ENCODE results near the gene DHRS9.
A peak's percentile ranks its signal among the peaks of the same experiment; 100 is the strongest.
"Not testable (repeated sequence)": the region's sequence is repeated elsewhere in the genome, so short reads cannot be mapped to it uniquely, and the experiment has no call there.

Gene DHRS9

DNA sequence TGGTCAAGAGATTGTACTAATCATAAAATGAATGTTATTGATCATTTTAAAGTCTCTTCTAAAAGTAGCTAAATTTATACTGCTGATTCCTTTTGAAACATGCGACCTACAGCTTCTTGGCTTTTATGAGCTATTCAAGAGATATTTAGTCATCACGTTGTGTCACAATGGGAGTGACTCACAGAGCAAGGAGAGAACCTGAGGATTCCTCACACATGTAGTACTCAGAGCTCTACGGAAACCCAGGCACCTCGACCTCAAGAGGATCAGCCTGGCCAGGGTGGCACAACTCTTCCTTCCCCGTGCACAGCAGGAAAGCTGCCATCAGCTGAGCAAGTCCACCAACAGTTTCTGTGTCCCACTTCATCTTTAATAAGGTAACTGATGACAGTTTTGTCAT is at the start of gene DHRS9:
Gene DHRS9 (plus strand): TSS at position 223 of the 400 bp plus-strand sequence. CDS start 12,019 bp downstream, outside the sequence.
- peak; percentile 6 to 8 for DNase-seq (ENCODE audit: low read depth in 2 of 2)

DNA sequence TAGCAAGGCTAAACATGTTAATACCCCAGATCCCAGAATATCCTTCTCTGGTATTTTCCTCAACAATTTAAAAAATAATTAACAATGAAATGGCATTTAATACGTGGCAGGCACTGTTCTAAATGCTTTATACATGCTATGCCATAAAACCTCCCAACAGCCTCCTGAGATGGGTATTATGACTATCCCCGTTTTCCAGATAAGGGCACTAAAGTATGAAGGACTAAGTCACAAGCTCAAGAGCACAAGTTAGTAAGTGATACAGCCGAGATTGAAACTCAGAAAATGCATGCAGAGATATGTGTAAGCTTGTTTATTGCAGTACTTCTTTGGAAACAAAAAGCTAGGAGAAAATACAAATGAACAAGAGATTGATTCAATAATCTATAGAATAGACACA is 46.2 kb upstream of the DHRS9 start:
- DNase-seq (ENCODE audit: low read depth in 2 of 2): no peak

DNA sequence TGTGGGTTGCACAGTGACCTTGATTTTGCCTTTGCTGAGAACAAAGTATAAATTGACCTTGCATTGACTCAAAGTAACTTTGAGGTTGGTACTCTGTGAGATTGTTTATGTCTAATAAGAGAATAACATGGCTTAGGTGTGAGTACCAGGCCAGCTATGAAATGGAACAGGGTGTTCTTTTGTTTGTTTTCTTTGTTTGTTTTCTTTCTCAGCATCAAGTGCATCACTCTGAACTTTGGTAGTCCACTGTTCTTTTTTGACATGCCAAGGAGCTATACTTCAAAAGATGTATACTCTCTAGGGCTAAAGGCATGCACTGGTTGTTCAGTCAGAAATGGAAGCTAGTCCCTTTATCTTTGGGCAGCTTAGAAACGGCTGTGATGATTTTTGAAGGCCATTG is 43.3 kb upstream of the DHRS9 start:
- no peak for DNase-seq (ENCODE audit: low read depth in 2 of 2)

DNA sequence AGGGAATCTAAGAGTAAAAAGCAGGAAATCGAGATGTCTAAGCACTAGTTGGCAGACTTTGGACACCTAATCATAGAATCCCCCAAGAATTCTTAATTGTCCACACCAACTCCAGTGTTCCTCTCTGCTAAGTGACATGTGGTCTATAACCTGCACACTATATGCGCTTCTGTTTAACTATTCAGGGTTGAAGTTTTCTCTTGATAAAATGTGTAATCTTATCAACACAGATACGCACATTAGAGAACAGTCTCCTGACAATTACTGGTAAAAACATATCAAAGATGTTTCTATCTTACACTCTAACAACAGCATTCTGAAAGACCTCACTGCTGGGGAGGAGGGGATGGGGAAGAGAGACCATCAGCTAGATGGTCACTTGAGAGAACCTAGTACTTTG is 42.1 kb upstream of the DHRS9 start:
- no peak for DNase-seq (ENCODE audit: low read depth in 2 of 2)

DNA sequence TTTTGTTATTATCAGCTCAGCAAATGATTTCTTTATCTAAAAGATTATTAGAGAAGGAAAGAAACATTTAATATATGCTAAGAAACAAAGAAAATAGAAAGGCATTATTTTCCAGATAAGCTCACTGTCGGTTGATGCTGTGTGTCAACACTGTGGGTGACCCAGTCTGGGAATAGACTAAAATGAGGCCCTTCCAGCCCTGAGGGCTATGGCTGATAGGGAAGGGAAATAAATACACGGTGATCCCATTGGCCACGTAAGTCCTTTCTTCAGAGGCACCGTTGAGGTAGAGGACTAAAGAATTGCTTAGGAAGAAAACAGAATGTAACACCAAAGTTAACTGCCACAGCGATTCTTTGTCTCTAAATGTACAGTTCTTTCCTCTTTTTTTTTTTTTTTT is 40.0 kb upstream of the DHRS9 start:
- DNase-seq (ENCODE audit: low read depth in 2 of 2): no peak

DNA sequence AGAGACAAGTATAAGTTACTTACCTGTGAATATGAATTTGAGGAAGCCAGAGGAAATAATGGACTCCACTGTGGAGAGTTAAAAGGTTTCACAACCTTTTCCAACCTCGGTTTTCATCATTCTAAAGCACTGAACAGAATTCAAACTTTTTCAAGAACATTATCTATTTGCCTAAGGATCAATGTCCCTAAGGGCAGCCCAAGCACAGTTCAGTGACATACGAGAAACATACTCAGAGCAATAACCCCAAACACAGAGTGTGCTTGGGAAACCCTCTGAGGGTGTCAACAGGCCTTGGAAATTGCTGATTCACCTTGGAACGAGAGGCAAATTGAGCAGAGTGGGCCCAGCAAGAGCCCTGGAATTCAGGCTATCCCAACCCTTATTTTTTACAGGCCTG is 38.2 kb upstream of the DHRS9 start, which contains the start of gene ABCB11:
Gene ABCB11 (minus strand): TSS at position 123 of the 400 bp plus-strand sequence. CDS start 13,199 bp downstream, outside the sequence.
- no peak for DNase-seq (ENCODE audit: low read depth in 2 of 2)

DNA sequence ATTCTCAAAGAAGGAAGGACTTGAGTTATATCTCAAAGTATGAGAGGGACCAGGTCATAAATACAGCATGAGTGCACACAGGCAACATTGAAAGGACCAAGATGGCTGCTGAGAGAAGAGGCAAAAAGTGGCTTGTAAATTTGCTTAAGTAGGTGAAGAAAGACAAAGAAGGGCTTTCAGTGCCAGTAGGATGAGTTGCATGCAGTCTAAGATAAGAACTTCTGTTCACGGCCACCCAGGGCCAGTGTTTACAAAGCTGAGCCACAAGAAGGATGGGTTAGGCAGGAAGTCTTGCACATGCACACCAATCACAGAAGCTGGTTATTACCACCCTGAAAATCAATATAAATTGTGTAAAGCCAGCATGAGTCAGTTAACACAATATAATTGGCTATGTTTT is 35.1 kb upstream of the DHRS9 start:
- no peak for DNase-seq (ENCODE audit: low read depth in 2 of 2)

DNA sequence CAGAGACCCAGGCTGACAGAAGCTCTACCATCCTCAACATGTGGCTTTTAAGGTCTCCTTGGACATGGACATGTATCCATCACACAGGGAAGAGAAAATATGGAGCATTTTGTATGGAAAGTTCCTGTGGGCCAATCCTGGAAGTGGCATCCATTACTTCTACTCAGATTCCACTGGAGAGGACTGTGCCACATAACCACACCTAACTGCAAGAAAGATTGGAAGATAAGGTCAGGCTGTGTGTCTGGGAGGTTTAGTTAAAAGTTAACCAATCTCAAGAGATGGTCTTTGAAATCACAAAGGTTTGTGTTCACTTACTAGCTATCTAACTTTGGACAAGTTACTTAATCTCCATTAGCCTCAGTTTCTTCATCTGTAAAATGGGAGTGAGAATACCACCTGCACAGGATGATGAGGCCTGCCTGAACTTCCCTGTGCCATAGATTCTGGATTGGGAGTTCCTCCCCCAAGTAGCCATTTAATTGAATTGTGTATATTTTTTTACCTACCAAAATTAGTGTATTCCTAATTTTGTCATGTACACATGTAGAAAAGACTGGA is 34.3 kb upstream of the DHRS9 start:
- no peak for DNase-seq (ENCODE audit: low read depth in 2 of 2)

DNA sequence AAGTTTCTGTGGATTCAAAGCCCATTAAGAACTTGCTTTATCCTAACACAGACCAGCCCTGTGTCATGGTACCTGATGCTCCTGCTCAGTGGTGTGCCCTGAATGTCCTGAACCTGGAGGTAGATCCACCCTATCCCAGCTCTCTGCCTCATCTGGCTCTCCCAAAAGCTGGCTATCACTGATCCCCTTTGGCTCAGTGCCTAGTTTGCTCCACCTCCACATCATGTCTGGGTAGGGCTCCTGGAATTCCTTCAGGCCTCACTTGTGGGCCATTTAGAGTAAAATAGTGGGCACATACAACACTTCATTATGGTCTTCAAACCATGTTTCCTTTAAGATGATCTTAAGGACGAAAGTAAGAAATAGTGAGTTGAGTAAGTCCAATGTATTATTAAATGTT is 33.5 kb upstream of the DHRS9 start:
- no peak for DNase-seq (ENCODE audit: low read depth in 2 of 2)

DNA sequence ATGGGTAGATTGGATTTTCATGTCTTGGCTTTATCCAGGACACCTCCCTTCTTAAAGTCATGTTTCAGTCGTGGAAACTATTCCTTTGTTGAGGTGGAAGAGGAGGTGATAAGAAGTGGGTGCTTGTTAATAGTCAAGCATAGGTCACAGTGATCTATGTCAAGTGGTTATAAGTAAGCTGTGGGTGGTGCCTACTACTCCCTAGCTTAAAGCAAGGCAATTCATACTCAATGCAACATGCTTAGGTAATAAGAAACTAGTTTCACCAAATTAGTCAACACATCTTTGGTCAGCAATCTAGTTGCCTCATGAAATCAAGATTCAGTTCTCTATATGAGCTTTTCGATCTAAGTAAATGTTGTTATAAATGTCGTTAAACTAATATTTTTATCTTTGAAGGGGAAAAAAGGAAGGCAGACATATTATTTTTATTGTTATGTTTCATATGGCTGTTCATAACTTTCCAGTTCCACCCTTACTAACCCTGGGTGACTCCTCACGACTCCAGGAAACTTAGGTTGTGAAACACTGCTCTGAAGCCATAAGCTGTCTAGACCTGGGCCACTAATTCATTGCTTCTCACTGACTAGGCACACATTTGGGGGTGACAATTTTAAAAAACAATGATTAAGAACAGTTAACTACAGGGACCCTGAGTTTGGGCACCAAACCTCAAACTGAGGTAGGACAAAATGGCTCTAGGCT is 32.5 kb upstream of the DHRS9 start:
- DNase-seq (ENCODE audit: low read depth in 2 of 2): no peak

DNA sequence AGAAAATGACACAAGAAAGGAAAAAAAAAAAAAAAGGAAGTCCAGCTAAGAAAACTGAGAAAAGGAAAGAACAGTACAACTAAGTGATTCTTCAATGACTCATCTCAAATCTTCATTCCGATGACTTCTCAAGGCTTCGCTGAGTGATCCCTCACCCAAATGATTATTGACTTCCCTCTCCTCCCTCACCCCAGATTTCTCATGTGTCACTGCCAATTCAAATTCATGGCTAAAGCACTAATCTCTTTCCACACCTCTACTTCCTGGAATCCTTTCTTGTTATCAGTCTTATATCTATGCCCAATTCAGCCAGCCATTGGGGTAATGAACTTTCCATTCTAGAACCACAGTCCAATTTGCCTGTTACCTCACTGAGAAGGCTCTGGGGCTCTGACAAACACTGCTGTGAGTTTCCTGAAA is 31.0 kb upstream of the DHRS9 start:
- DNase-seq (ENCODE audit: low read depth in 2 of 2): no peak

DNA sequence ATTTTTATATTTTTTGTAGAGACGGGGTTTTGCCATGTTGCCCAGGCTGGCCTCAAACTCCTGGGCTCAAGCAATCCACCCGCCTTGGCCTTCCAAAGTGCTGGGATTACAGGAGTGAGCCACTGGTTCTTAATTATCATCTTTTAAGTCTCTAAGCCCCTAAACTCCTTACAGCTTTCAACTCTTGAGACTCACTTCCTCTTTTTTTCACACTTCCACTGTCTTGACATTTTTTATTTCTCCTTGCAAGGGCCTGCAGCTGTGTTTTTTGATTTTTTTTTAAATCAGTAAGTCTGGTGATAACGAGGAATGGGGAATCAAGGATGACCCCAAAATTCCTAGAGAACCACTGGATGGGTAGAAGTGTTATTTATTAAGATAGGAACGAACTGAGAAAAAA is 29.7 kb upstream of the DHRS9 start:
- DNase-seq (ENCODE audit: low read depth in 2 of 2): no peak

DNA sequence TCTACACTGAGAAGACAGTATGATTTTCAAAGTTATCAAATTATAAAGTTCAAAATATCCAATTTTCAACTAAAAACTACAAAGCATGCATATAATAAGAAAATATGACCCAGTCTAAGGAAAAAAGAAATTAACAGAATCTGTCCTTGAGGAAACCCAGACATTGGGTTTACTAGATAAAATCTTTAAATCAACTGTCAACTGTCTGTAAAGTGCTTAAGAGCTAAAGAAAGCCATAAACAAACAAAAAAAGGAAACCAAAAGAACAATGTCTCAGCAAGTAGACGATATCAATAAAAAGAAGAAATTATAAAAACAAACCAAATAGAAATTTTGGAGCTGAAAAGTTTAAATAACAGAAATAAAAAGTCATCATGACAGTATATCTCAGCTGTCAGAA is 27.8 kb upstream of the DHRS9 start:
- no peak for DNase-seq (ENCODE audit: low read depth in 2 of 2)

DNA sequence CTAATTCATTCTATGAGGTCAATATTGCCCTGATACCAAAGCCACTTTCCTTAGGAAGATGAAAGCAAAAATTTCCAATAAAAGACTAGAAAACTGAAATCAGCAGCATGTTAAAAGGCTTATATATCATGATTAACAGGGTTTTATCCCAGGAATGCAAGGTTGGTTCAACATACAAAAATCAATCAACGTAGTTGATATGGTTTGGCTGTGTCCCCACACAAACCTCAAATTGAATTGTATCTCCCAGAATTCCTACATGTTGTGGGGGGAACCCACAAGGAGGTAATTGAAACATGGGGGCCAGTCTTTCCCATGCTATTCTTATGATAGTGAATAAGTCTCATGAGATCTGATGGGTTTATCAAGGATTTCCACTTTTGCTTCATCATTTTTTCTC is 26.5 kb upstream of the DHRS9 start:
- DNase-seq (ENCODE audit: low read depth in 2 of 2): no peak

DNA sequence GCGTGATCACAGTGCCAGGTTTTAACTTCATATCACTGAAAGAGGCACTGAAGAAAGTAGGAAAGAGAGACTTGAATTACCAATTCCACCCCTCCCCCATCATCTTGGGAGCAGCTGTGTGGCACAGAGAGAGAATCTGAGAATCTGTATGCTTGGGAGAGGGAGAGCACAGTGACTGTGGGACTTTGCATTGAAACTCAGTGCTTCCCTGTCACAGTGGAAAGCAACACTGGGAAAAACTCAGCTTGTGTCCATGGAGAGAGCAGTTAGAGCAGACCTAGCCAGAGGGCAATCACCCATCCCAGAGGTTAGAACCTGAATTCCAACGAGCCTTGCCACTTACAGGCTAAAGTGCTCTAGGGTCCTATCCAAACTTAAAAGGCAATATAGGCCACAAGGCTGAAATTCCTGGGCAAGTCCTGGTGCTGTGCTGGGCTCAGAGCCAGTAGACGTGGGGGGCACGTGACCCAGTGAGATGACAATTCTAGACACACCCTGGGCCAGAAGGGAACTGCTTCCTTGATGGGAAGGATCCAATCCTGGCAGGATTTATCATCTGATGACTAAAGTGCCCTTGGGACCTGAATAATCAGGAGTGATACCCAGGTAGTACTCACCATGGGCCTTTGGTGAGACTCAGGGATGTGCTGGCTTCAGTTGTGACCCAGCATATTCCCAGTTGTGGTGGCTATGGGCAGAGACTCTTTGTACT is 22.8 kb upstream of the DHRS9 start:
- DNase-seq (ENCODE audit: low read depth in 2 of 2): no peak

DNA sequence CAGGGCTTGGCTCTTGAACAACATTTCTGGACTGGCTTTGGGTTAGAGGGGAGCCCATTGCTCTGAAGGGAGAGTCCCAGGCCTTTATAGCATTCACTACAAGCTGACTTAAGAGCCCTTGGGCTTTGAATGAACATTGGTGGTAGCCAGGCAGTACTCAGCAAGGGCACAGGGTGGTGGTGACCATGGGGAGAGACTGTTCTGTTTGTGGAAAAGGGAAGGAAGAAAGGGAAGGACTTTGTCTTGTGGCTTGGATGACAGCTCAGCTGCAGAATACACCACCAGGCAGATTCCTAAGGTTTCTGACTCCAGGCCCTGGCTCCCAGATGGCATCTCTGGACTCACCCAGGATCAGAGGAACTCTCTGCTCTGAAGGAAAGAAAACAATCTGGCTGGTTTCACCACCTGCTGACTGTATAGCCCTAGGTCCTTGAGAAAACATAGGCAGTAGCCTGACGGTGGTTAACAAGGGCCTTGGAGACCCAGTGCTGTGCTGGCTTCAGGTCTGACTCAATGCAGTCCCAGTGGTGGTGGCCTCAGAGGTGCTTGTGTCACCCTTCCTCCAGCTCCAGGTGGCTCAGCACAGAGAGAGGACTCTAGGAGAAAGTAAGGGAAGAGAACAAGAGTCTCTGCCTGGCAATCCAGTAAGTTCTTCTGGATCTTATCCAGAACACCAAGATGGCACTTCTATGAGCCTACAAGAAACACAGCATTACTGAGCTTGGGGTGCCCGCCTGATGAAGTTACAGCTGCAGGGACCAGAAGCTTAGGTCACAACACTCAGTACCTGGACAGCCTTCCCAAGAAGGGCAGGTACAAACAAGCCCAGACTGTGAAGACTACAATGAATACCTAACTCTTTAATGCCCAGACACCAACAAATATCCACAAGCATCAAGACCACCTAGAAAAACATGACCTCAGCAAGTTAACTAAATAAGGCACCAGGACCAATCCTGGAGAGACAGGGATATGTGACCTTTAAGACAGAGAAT is 21.8 kb upstream of the DHRS9 start:
- DNase-seq (ENCODE audit: low read depth in 2 of 2): no peak

DNA sequence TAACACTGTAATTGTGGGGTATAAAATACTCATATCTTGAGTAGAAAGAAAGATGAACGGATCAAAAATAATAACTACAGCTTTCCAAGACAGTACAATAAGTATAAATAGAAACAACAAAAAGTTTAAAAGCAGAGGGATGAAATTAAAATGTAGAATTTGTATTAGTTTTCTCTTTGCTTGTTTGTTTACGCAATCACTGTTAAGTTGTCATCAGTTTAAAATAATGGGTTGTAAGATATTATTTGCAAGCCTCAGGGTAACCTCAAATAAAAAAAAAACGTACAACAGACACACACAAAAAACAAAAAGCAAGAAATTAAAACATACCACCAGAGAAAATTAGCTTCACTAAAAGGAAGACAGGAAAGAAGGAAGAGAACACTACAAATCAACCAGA is 20.2 kb upstream of the DHRS9 start:
- no peak for DNase-seq (ENCODE audit: low read depth in 2 of 2)

DNA sequence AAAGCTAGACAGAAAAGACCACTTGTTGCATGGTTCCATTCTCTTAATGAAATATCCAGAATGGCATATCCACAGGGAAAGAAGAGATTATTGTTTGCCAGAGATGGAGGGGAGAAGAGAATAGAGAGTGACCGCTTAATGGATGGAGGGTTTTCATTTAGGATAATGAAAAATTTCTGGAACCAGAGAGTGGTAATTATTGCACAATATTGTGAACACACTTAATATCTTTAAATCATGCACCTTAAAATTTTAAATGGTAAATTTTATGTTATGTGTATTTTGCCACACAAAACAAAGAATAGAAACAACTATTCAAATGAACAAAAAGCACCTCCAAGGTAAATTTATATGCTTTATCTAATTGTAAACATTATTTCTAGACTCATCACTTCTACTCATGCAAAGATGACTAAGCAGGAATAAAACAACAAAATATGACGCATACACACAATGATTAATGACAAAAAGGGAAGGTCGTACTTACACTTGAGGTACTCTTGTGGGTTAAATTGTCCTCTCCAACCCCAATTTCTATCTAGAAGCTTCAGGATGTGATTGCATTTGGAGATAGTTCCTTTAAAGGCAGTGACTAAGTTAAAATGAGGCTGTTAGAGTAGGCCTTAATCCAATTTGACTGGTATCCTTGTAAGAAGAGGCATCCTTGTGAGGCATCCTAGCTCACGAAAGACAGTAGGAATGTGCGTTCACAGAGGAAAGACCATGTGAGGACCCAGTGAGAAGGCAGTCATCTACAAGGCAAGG is 18.7 kb upstream of the DHRS9 start:
- no peak for DNase-seq (ENCODE audit: low read depth in 2 of 2)

DNA sequence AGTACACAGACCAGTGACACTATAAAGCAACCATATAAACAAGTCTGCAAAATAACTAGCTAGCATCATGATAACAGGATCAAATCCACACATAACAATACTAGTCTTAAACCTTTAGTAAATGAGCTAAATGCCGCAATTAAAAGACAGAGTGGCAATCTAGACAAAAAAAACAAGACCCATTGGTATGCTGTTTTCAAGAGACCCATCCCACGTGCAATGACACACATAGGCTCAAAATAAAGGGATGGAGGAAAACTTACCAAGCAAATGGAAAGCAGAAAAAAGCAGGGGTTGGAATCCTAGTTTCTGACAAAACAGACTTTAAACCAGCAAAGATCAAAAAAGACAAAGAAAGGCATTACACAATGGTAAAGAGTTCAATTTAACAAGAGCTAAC is 14.8 kb upstream of the DHRS9 start:
- not testable (repeated sequence) for DNase-seq (ENCODE audit: low read depth in 2 of 2)

DNA sequence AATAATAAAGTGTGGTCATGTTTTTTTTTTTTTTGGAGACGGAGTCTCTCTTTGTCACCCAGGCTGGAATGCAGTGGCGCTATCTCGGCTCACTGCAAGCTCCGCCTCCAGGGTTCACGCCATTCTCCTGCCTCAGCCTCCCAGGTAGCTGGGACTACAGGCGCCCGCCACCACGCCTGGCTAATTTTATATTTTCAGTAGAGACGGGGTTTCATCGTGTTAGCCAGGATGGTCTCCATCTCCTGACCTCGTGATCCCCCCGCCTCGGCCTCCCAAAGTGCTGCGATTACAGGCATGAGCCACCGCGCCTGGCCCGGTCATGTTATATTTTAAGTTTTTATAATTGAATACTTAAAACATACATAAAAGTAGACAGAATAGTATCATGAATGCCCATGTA is 5.2 kb upstream of the DHRS9 start:
- DNase-seq (ENCODE audit: low read depth in 2 of 2): not testable (repeated sequence)

DNA sequence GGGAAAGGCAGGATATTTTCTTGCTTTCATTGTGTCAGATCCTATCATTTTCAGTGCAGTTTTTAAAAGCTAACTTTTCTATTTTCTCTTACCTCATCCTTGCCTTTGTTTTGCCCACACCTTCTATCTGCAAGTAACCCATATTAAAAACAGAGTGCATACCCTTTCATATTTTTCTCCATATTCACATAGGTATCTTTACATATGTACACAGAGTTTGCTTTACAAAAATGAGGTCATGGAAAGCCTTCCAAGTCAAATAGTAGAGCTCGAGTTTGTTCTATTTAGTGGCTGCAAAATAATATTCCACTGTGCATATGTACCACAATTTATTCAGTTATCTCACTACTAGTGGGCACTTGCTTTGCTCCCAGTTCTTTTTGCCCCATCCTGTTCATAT is 3.9 kb upstream of the DHRS9 start:
- DNase-seq (ENCODE audit: low read depth in 2 of 2): no peak
